ENCODE data around the gene CD164L2. TPM values are rescaled to one million over a fixed set of nuclear protein-coding genes. Genes with fewer than 3 reads are reported as not detected.
A peak's percentile ranks its signal among the peaks of the same experiment; 100 is the strongest.

Gene CD164L2
- polyA plus RNA-seq, 3 donors = not detected

GRCh38 chr1:27374362-27375086 is 8.6 kb downstream of the CD164L2 start, which contains the start of gene FCN3:
Gene FCN3 (minus strand): TSS chr1:27374824. CDS start chr1:27374818, 6 bp downstream.
- Histone ChIP-seq H3K27ac (ENCODE audit: low read depth in 1 of 2, low read length in 2 of 2) (no peak within 1 kb of the TSS), H3K27me3 (ENCODE audit: control insufficient read depth in 2 of 2, insufficient read depth in 2 of 2, low read length in 2 of 2) (no peaks in the 10 kb centered on the region), H3K4me1 (ENCODE audit: control insufficient read depth in 1 of 2, insufficient read depth in 2 of 2, low read length in 2 of 2) (peaks cover 12 to 15% of the 10 kb centered on the region in 2 donors), H3K9me3 (replicated peaks in 1 of 2; ENCODE audit: control insufficient read depth in 1 of 2, insufficient read depth in 1 of 2, low read length in 2 of 2) (no peaks in the 10 kb centered on the region), H3K9ac (ENCODE audit: insufficient read depth, low read length, poor library complexity, severe bottlenecking) (no peak within 1 kb of the TSS), H4K20me1 (ENCODE audit: insufficient read depth, low read length) (no peaks in the 10 kb centered on the region), H3K79me2 (ENCODE audit: insufficient read depth, low read length) (no peaks in the 10 kb centered on the region), H3K36me3 (replicated peaks in 1 of 2; ENCODE audit: control insufficient read depth in 1 of 2, insufficient read depth in 2 of 2, low read length in 2 of 2) (no peaks in the 10 kb centered on the region), H3K4me3 (replicated peaks in 1 of 3; ENCODE audit: low read depth in 2 of 3, low read length in 3 of 3) (no peak within 1 kb of the TSS), H3K4me2 (replicated peaks; ENCODE audit: extremely low read depth, low read length, poor library complexity, severe bottlenecking) (no peak within 1 kb of the TSS), H2AFZ (ENCODE audit: insufficient read depth, low read depth, low read length, poor library complexity, severe bottlenecking) (no peak within 1 kb of the TSS)
- peaks cover 20% of the 10 kb centered on the region for H3K4me1 Mint-ChIP-seq
- H3K36me3 Mint-ChIP-seq = no peaks in the 10 kb centered on the region
- 96% methylated on average over 3 of the region's 4 CpGs for WGBS (ENCODE audit: insufficient coverage)
- no peak for TF ChIP-seq CTCF (IDR thresholded peaks at IDR 0.05)
- no peak within 1 kb of the TSS for H3K4me3 Mint-ChIP-seq
- intact Hi-C loops (cut with micrococcal nuclease) = no loop called here
- peaks cover 4 to 6% (median 6%) of the 10 kb centered on the region in 3 donors for H3K27me3 Mint-ChIP-seq (ENCODE audit: low read depth in 3 of 3)
- H3K9me3 Mint-ChIP-seq = no peaks in the 10 kb centered on the region
- peak within 1 kb of the TSS in 1 of 7 donors; percentile 25 for H3K27ac Mint-ChIP-seq
- DNase-seq = no peak

- Histone ChIP-seq H3K36me3 (replicated peaks in 1 of 2; ENCODE audit: control insufficient read depth in 1 of 2, insufficient read depth in 2 of 2, low read length in 2 of 2) (no peaks in the 10 kb centered on the region), H3K79me2 (ENCODE audit: insufficient read depth, low read length) (no peaks in the 10 kb centered on the region), H4K20me1 (ENCODE audit: insufficient read depth, low read length) (no peaks in the 10 kb centered on the region), H3K9ac (ENCODE audit: insufficient read depth, low read length, poor library complexity, severe bottlenecking) (no peak overlapping the region), H3K4me1 (ENCODE audit: control insufficient read depth in 1 of 2, insufficient read depth in 2 of 2, low read length in 2 of 2) (peaks cover 27 to 30% of the 10 kb centered on the region in 2 donors), H2AFZ (ENCODE audit: insufficient read depth, low read depth, low read length, poor library complexity, severe bottlenecking) (no peak overlapping the region), H3K4me3 (replicated peaks in 1 of 3; ENCODE audit: low read depth in 2 of 3, low read length in 3 of 3) (no peak overlapping the region), H3K4me2 (replicated peaks; ENCODE audit: extremely low read depth, low read length, poor library complexity, severe bottlenecking) (no peak overlapping the region), H3K27ac (ENCODE audit: low read depth in 1 of 2, low read length in 2 of 2) (no peak overlapping the region), H3K27me3 (ENCODE audit: control insufficient read depth in 2 of 2, insufficient read depth in 2 of 2, low read length in 2 of 2) (no peaks in the 10 kb centered on the region), H3K9me3 (replicated peaks in 1 of 2; ENCODE audit: control insufficient read depth in 1 of 2, insufficient read depth in 1 of 2, low read length in 2 of 2) (no peaks in the 10 kb centered on the region)
- H3K27me3 Mint-ChIP-seq (ENCODE audit: low read depth in 3 of 3) = peaks cover 4 to 6% (median 6%) of the 10 kb centered on the region in 3 donors
- no peaks in the 10 kb centered on the region for H3K9me3 Mint-ChIP-seq
- intact Hi-C loops (cut with micrococcal nuclease) = no loop called here
- no peaks in the 10 kb centered on the region for H3K36me3 Mint-ChIP-seq
- peaks cover 35% of the 10 kb centered on the region for H3K4me1 Mint-ChIP-seq
- no peak overlapping the region for H3K27ac Mint-ChIP-seq
- no peak for DNase-seq
- WGBS (ENCODE audit: insufficient coverage) = 91% methylated on average over 5 of the region's 11 CpGs
- TF ChIP-seq CTCF (IDR thresholded peaks at IDR 0.05) = peak; percentile 42
- no peak overlapping the region for H3K4me3 Mint-ChIP-seq
Observed at GRCh38 chr1:27372808-27373690, 10.1 kb downstream of the CD164L2 start.

Data from CD14-positive monocyte (primary cell).